SU-DHL-6 (cell line): Measurements from ENCODE around the gene MGAT5.

ENCODE experiments used
- EZH2phosphoT487 ChIP-seq: fragments of 200-600 bp; sonication (generic), shearing (Covaris generic); conservative IDR thresholded peaks from 2 replicates; pipeline ENCODE4 v1.6.1; 2018; ENCODE audit warnings: mild to moderate bottlenecking, antibody characterized with exemption, low read length, moderate library complexity, mixed read lengths
- TF ChIP-seq, protein P1 (sequence below): fragments of 200-600 bp; sonication (generic); IDR thresholded peaks from one replicate; pipeline ENCODE4 v1.5.1; 2017; ENCODE audit warnings: antibody characterized with exemption, mild to moderate bottlenecking, low read length, moderate library complexity; ENCODE audit not compliant: insufficient read depth, poor library complexity, severe bottlenecking

DNA sequence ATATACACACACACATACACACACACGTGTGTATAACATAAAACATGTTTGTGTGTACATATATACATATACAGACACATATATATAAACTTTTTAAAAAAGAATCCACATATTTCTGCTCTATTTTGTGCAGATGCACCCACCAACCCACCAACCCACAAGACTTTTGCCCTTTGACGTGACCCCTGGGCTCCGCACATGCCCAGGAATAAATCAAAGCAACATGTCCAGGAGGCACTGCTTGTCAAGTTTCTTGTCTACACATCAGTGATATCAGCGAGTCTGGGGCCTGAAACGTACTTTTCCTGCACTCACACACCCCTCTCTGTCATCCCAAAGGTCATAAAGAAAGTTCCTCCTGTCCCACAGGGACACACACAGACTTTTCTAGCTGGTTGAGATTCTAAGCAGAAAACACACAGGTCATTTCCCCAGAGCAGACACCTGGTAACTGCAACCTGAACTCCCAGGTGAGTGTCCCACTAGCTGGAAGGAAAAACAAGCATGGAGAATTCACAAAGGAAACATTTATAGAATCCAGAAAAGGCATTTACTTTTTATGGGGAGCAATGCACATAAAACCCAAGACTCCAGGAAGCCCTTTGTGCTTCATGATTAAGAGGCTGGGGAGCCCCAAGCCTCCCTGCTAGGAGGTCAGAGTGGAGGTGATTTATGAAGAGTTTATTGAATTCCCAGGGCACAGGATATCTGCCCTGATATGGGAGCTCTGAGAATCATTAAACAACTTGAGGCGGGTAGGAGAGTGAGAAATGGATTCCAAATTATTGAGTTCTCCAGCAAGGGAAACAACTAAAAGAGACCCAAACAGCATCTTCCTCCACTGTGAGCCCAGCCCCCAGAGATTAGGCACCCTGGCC is 211.6 kb downstream of the MGAT5 start:
- TF ChIP-seq, protein P1, sequence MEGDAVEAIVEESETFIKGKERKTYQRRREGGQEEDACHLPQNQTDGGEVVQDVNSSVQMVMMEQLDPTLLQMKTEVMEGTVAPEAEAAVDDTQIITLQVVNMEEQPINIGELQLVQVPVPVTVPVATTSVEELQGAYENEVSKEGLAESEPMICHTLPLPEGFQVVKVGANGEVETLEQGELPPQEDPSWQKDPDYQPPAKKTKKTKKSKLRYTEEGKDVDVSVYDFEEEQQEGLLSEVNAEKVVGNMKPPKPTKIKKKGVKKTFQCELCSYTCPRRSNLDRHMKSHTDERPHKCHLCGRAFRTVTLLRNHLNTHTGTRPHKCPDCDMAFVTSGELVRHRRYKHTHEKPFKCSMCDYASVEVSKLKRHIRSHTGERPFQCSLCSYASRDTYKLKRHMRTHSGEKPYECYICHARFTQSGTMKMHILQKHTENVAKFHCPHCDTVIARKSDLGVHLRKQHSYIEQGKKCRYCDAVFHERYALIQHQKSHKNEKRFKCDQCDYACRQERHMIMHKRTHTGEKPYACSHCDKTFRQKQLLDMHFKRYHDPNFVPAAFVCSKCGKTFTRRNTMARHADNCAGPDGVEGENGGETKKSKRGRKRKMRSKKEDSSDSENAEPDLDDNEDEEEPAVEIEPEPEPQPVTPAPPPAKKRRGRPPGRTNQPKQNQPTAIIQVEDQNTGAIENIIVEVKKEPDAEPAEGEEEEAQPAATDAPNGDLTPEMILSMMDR = no peak
- no peak for TF ChIP-seq EZH2phosphoT487
